SK-N-SH treated with all-trans-retinoic acid at 6 μM for 48 hours (cell line): ENCODE results near the gene ERO1B.

Experiments used
- ATAC-seq: fragments of 200-7000 bp; cut with Tn5 transposase; 3 replicates; pipeline ENCODE4 v1.9.1; 2020; ENCODE audit warnings: mild to moderate bottlenecking, moderate library complexity
- ARNTL ChIP-seq: fragments of 450-650 bp; formaldehyde crosslinking; IDR thresholded peaks from 2 replicates; pipeline ENCODE4 v1.5.0; 2020; ENCODE audit warnings: low read depth, mild to moderate bottlenecking, moderate library complexity, borderline replicate concordance
- BACH2 ChIP-seq: fragments of 250-450 bp; sonication (Bioruptor Pico); IDR thresholded peaks from 2 replicates; pipeline ENCODE4 v1.9.0; 2021; ENCODE audit warnings: mild to moderate bottlenecking, borderline replicate concordance
- CSDC2 ChIP-seq: fragments of 250-450 bp; sonication (Bioruptor Pico); IDR thresholded peaks from 2 replicates; pipeline ENCODE4 v1.5.0; 2020; ENCODE audit warnings: mild to moderate bottlenecking, moderate library complexity
- ESRRG ChIP-seq: fragments of 250-450 bp; sonication (Bioruptor Pico); IDR thresholded peaks from 2 replicates; pipeline ENCODE4 v1.6.1; 2021; ENCODE audit warnings: mild to moderate bottlenecking
- OSR1 ChIP-seq: fragments of 250-450 bp; sonication (Bioruptor Pico); IDR thresholded peaks from 2 replicates; pipeline ENCODE4 v1.8.0; 2022; ENCODE audit warnings: moderate library complexity, mild to moderate bottlenecking, inconsistent platforms
- PPARA ChIP-seq: fragments of 250-450 bp; sonication (Bioruptor Pico); IDR thresholded peaks from 2 replicates; pipeline ENCODE4 v1.5.0; 2020; ENCODE audit warnings: mild to moderate bottlenecking, borderline replicate concordance
- SNAI2 ChIP-seq: fragments of 250-450 bp; sonication (Bioruptor Pico); IDR thresholded peaks from 2 replicates; pipeline ENCODE4 v1.5.0; 2020; ENCODE audit warnings: mild to moderate bottlenecking, moderate library complexity
- TOX ChIP-seq: fragments of 250-450 bp; sonication (Bioruptor Pico); IDR thresholded peaks from 2 replicates; pipeline ENCODE4 v1.8.0; 2021; ENCODE audit warnings: mild to moderate bottlenecking, moderate library complexity, borderline replicate concordance
- ZFP3 ChIP-seq: fragments of 250-450 bp; sonication (Bioruptor Pico); IDR thresholded peaks from 2 replicates; pipeline ENCODE4 v1.5.0; 2020; ENCODE audit warnings: mild to moderate bottlenecking, moderate library complexity
- ZFP30 ChIP-seq: fragments of 450-650 bp; formaldehyde crosslinking; IDR thresholded peaks from 2 replicates; pipeline ENCODE4 v1.5.0; 2022; ENCODE audit warnings: mild to moderate bottlenecking, moderate library complexity
- ZNF565 ChIP-seq: fragments of 450-650 bp; formaldehyde crosslinking; conservative IDR thresholded peaks from 2 replicates; pipeline ENCODE4 v1.5.0; 2020; ENCODE audit warnings: low read depth, mild to moderate bottlenecking, moderate library complexity
- ZNF70 ChIP-seq: fragments of 450-650 bp; formaldehyde crosslinking; IDR thresholded peaks from 2 replicates; pipeline ENCODE4 v1.5.0; 2020; ENCODE audit warnings: mild to moderate bottlenecking, moderate library complexity
- ZNF8 ChIP-seq: fragments of 450-650 bp; formaldehyde crosslinking; IDR thresholded peaks from 2 replicates; pipeline ENCODE4 v1.5.0; 2020; ENCODE audit warnings: mild to moderate bottlenecking, moderate library complexity
- TF ChIP-seq, protein P1 (sequence below): fragments of 250-450 bp; sonication (Bioruptor Pico); IDR thresholded peaks from 2 replicates; pipeline ENCODE4 v1.5.0; 2020; ENCODE audit warnings: mild to moderate bottlenecking, moderate library complexity
- TF ChIP-seq, protein P2 (sequence below): fragments of 250-450 bp; sonication (Bioruptor Pico); IDR thresholded peaks from 2 replicates; pipeline ENCODE4 v1.8.0; 2020; ENCODE audit warnings: mild to moderate bottlenecking, moderate library complexity, borderline replicate concordance
- TF ChIP-seq, protein P3 (sequence below): fragments of 250-450 bp; sonication (Bioruptor Pico); IDR thresholded peaks from 2 replicates; pipeline ENCODE4 v1.5.1; 2020; ENCODE audit warnings: low read depth, mild to moderate bottlenecking, moderate library complexity
- TF ChIP-seq, protein P4 (sequence below): fragments of 250-450 bp; sonication (Bioruptor Pico); IDR thresholded peaks from 2 replicates; pipeline ENCODE4 v1.5.1; 2021; ENCODE audit warnings: mild to moderate bottlenecking, moderate library complexity
- TF ChIP-seq, protein P5 (sequence below): fragments of 250-450 bp; sonication (Bioruptor Pico); IDR thresholded peaks from 2 replicates; pipeline ENCODE4 v1.8.0; 2021; ENCODE audit warnings: low read depth, mild to moderate bottlenecking, moderate library complexity, borderline replicate concordance

The ERO1B gene

DNA sequence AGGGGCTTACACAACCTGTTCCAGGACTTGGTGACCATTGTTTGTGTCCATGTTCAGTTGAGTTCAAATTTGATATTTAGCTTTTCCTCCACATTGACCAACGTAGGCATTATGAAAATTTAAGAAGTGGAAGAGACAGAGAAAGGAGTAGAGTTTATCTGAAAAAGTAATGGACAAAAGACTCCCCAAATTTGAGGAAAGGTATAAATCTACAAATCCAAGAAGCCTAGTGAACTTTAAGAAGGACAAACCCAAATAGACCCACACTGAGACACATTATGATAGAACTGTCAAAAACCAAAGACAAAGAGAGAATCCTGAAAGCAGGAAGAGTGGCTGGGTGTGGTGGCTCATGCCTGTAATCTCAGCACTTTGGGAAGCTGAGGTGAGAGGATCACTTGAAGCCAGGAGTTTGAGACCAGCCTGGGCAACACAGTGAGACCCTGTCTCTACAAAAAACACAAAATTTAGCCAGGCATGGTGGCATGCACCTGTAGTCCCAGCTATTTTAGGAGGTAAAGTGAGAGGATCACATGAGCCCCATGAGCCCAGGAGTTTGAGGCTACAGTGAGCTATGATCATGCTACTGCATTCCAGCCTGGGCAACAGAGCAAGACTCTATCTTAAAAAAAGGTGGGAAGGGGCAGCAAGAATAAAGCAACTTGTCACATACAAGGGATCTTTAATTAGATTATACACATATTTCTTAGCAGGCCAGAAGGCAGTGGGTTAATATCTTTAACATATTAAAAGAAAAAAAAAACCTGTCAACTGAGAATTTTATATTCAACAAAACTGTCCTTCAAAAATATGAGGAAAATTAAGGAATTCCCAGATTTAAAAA lies 41.0 kb upstream of the ERO1B start:
- ATAC-seq: no peak
- TF ChIP-seq, protein P1, sequence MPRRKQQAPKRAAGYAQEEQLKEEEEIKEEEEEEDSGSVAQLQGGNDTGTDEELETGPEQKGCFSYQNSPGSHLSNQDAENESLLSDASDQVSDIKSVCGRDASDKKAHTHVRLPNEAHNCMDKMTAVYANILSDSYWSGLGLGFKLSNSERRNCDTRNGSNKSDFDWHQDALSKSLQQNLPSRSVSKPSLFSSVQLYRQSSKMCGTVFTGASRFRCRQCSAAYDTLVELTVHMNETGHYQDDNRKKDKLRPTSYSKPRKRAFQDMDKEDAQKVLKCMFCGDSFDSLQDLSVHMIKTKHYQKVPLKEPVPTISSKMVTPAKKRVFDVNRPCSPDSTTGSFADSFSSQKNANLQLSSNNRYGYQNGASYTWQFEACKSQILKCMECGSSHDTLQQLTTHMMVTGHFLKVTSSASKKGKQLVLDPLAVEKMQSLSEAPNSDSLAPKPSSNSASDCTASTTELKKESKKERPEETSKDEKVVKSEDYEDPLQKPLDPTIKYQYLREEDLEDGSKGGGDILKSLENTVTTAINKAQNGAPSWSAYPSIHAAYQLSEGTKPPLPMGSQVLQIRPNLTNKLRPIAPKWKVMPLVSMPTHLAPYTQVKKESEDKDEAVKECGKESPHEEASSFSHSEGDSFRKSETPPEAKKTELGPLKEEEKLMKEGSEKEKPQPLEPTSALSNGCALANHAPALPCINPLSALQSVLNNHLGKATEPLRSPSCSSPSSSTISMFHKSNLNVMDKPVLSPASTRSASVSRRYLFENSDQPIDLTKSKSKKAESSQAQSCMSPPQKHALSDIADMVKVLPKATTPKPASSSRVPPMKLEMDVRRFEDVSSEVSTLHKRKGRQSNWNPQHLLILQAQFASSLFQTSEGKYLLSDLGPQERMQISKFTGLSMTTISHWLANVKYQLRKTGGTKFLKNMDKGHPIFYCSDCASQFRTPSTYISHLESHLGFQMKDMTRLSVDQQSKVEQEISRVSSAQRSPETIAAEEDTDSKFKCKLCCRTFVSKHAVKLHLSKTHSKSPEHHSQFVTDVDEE (CRISPR knock-in tag): no peak
- no peak for TF ChIP-seq ZFP3 (CRISPR knock-in tag)
- no peak for TF ChIP-seq ESRRG (CRISPR knock-in tag)
- TF ChIP-seq, protein P2, sequence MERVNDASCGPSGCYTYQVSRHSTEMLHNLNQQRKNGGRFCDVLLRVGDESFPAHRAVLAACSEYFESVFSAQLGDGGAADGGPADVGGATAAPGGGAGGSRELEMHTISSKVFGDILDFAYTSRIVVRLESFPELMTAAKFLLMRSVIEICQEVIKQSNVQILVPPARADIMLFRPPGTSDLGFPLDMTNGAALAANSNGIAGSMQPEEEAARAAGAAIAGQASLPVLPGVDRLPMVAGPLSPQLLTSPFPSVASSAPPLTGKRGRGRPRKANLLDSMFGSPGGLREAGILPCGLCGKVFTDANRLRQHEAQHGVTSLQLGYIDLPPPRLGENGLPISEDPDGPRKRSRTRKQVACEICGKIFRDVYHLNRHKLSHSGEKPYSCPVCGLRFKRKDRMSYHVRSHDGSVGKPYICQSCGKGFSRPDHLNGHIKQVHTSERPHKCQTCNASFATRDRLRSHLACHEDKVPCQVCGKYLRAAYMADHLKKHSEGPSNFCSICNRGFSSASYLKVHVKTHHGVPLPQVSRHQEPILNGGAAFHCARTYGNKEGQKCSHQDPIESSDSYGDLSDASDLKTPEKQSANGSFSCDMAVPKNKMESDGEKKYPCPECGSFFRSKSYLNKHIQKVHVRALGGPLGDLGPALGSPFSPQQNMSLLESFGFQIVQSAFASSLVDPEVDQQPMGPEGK: no peak

DNA sequence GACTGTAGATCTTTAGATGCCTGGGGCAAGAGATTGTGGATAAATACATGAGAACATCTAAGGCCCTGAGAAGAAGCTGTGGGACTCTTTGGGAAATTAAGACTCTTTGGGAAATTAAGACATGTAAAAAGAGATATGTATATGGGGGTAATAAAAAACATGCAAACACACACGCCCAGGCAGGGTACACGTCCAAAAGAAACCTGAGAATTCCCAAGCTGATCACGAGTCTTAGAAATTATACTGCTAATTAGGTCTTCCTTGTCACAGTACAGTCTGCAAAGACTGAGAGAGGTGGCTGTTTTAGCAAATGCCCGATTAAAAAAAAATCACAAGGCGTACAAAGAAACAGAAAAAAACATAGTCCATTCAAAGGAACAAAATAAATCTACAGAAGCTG lies 39.3 kb upstream of the ERO1B start:
- no peak for TF ChIP-seq SNAI2 (CRISPR knock-in tag)
- no peak for TF ChIP-seq ARNTL (CRISPR knock-in tag)
- TF ChIP-seq, protein P1 (CRISPR knock-in tag): no peak
- no peak for TF ChIP-seq BACH2 (CRISPR knock-in tag)
- no peak for TF ChIP-seq ZNF8 (CRISPR knock-in tag)
- TF ChIP-seq ZNF565 (CRISPR knock-in tag): no peak
- no peak for TF ChIP-seq ZNF70 (CRISPR knock-in tag)
- no peak for TF ChIP-seq TOX (CRISPR knock-in tag)
- TF ChIP-seq, protein P3, sequence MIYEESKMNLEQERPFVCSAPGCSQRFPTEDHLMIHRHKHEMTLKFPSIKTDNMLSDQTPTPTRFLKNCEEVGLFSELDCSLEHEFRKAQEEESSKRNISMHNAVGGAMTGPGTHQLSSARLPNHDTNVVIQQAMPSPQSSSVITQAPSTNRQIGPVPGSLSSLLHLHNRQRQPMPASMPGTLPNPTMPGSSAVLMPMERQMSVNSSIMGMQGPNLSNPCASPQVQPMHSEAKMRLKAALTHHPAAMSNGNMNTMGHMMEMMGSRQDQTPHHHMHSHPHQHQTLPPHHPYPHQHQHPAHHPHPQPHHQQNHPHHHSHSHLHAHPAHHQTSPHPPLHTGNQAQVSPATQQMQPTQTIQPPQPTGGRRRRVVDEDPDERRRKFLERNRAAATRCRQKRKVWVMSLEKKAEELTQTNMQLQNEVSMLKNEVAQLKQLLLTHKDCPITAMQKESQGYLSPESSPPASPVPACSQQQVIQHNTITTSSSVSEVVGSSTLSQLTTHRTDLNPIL (CRISPR knock-in tag): no peak
- no peak for TF ChIP-seq ZFP30 (CRISPR knock-in tag)
- TF ChIP-seq CSDC2 (CRISPR knock-in tag): no peak
- TF ChIP-seq ZFP3 (CRISPR knock-in tag): no peak
- TF ChIP-seq, protein P4, sequence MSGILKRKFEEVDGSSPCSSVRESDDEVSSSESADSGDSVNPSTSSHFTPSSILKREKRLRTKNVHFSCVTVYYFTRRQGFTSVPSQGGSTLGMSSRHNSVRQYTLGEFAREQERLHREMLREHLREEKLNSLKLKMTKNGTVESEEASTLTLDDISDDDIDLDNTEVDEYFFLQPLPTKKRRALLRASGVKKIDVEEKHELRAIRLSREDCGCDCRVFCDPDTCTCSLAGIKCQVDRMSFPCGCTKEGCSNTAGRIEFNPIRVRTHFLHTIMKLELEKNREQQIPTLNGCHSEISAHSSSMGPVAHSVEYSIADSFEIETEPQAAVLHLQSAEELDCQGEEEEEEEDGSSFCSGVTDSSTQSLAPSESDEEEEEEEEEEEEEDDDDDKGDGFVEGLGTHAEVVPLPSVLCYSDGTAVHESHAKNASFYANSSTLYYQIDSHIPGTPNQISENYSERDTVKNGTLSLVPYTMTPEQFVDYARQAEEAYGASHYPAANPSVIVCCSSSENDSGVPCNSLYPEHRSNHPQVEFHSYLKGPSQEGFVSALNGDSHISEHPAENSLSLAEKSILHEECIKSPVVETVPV (CRISPR knock-in tag): no peak
- TF ChIP-seq, protein P5, sequence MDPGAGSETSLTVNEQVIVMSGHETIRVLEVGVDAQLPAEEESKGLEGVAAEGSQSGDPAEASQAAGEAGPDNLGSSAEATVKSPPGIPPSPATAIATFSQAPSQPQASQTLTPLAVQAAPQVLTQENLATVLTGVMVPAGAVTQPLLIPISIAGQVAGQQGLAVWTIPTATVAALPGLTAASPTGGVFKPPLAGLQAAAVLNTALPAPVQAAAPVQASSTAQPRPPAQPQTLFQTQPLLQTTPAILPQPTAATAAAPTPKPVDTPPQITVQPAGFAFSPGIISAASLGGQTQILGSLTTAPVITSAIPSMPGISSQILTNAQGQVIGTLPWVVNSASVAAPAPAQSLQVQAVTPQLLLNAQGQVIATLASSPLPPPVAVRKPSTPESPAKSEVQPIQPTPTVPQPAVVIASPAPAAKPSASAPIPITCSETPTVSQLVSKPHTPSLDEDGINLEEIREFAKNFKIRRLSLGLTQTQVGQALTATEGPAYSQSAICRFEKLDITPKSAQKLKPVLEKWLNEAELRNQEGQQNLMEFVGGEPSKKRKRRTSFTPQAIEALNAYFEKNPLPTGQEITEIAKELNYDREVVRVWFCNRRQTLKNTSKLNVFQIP (CRISPR knock-in tag): no peak
- TF ChIP-seq PPARA (CRISPR knock-in tag): no peak
- no peak for TF ChIP-seq OSR1

More for the DNA sequence above, 39.3 kb upstream of the ERO1B start:
- no peak for ATAC-seq
